HepG2 (cell line): ENCODE measurements around the gene ZNF597. TPM values are rescaled to one million over a fixed set of nuclear protein-coding genes. Genes with fewer than 3 reads are reported as not detected.

Source experiments
- ATAC-seq: fragments of 200-7000 bp; cut with Tn5 transposase; 3 replicates; pipeline ENCODE4 v1.9.1; 2020; ENCODE audit warnings: mild to moderate bottlenecking, moderate library complexity
- BruUV-seq: library from RNA; stranded (reverse); fragments of 400-500 nt; replicated peaks from 2 replicates; lab custom pipeline; 2021; lab: Mats Ljungman, UMichigan
- CTCF ChIA-PET: fragments of 300-600 bp; formaldehyde crosslinking; extraction: SDS; loops from one replicate; lab custom pipeline; 2021; ENCODE audit warnings: low total read pairs, inconsistent platforms, low intra/inter-chr PET ratio; lab: Yijun Ruan, JAX
- POLR2A ChIA-PET: fragments of 350-600 bp; sonication (Branson Sonifier 250); formaldehyde crosslinking; loops from one replicate; lab custom pipeline; 2020; ENCODE audit warnings: antibody characterized with exemption, inconsistent platforms; lab: Yijun Ruan, JAX
- DNase-seq: peaks from one replicate; pipeline ENCODE4 v3.0.0-alpha.2; 2015; ENCODE audit warnings: low spot score
- FAIRE-seq: peaks from 3 replicates; lab custom pipeline; 2011; peaks lifted over from hg19 to GRCh38; lab: Jason Lieb, UNC
- H2AFZ ChIP-seq: one replicate; pipeline ENCODE4 v1.6.1; 2011; ENCODE audit warnings: low read length, inconsistent platforms
- H3K27ac ChIP-seq: fragments of 300-600 bp; 3 replicates; pipeline ENCODE4 v1.8.0; 2011; ENCODE audit warnings: mixed run types, mild to moderate bottlenecking, mixed read lengths, low read length, inconsistent platforms; ENCODE audit not compliant: insufficient read depth; ENCODE audit errors: extremely low read length
- H3K27me3 ChIP-seq, 2 experiments: fragments of 200-600 bp in 1 of 2; 2 replicates in 1 of 2; 3 replicates in 1 of 2; pipeline versions ENCODE4 v1.6.0 to v1.8.0; 2011; ENCODE audit warnings: low read length in 2 of 2, mild to moderate bottlenecking in 2 of 2, moderate library complexity in 2 of 2, inconsistent platforms in 1 of 2; ENCODE audit not compliant: insufficient read depth in 2 of 2, control insufficient read depth in 1 of 2
- H3K36me3 ChIP-seq, 2 experiments: fragments of 200-600 bp in 1 of 2; replicated peaks in 1 of 2; 2 replicates in 1 of 2; 3 replicates in 1 of 2; pipeline versions ENCODE4 v1.5.1 to v1.8.0; 2011; ENCODE audit warnings: low read length in 2 of 2, inconsistent platforms in 1 of 2; ENCODE audit not compliant: insufficient read depth in 2 of 2, control insufficient read depth in 1 of 2
- H3K4me1 ChIP-seq: 2 replicates; pipeline ENCODE4 v1.5.1; 2012; ENCODE audit warnings: low read length, inconsistent platforms; ENCODE audit not compliant: insufficient read depth
- H3K4me2 ChIP-seq: 2 replicates; pipeline ENCODE4 v1.6.0; 2011; ENCODE audit warnings: low read depth, low read length, inconsistent platforms
- H3K4me3 ChIP-seq, 3 experiments: fragments of 200-600 bp in 1 of 3; sonication (generic), shearing (Covaris generic) in 1 of 3; replicated peaks in 1 of 3; 2 replicates each; pipeline ENCODE4 v1.5.1; 2011 to 2016; ENCODE audit warnings: low read length in 3 of 3, inconsistent platforms in 2 of 3, low read depth in 2 of 3, mild to moderate bottlenecking in 2 of 3, control low read depth in 1 of 3, mixed read lengths in 1 of 3; ENCODE audit not compliant: insufficient read depth in 1 of 3
- H3K79me2 ChIP-seq: one replicate; pipeline ENCODE4 v1.6.1; 2011; ENCODE audit warnings: low read length, inconsistent platforms; ENCODE audit not compliant: insufficient read depth
- H3K9ac ChIP-seq: 2 replicates; pipeline ENCODE4 v1.6.0; 2011; ENCODE audit warnings: mild to moderate bottlenecking, low read depth, low read length, inconsistent platforms; ENCODE audit not compliant: insufficient read depth
- H3K9me3 ChIP-seq: 2 replicates; pipeline ENCODE4 v1.5.1; 2012; ENCODE audit warnings: mild to moderate bottlenecking, low read length
- H4K20me1 ChIP-seq: 2 replicates; pipeline ENCODE4 v1.6.0; 2011; ENCODE audit warnings: inconsistent platforms, mild to moderate bottlenecking, low read length, moderate library complexity; ENCODE audit not compliant: insufficient read depth
- ARID5B ChIP-seq: IDR thresholded peaks from 2 replicates; pipeline ENCODE4 v1.4.0; 2020; ENCODE audit warnings: mild to moderate bottlenecking, missing genetic modification reagents
- E2F2 ChIP-seq: sonication (generic); formaldehyde crosslinking; IDR thresholded peaks from 2 replicates; pipeline ENCODE4 v1.4.0; 2020; ENCODE audit warnings: missing genetic modification reagents, borderline replicate concordance
- EP300 ChIP-seq, 3 experiments: sonication (generic) in 1 of 3; formaldehyde crosslinking in 1 of 3; IDR thresholded peaks; 2 replicates each; pipeline versions ENCODE4 v1.5.1 to v1.6.1; 2011 to 2020; ENCODE audit warnings: low read depth in 2 of 3, low read length in 2 of 3, borderline replicate concordance in 1 of 3, improper control_type of control experiment in 1 of 3, mild to moderate bottlenecking in 1 of 3, missing genetic modification reagents in 1 of 3, moderate library complexity in 1 of 3
- HMG20A ChIP-seq: IDR thresholded peaks from 2 replicates; pipeline ENCODE4 v1.6.1; 2016; ENCODE audit warnings: borderline replicate concordance
- PRMT3 ChIP-seq: sonication (generic); formaldehyde crosslinking; IDR thresholded peaks from 2 replicates; pipeline ENCODE4 v1.8.1; 2022; ENCODE audit warnings: low read depth, mild to moderate bottlenecking, moderate library complexity, missing genetic modification reagents, borderline replicate concordance
- ZHX2 ChIP-seq, 2 experiments: sonication (generic) in 1 of 2; formaldehyde crosslinking in 1 of 2; IDR thresholded peaks; 2 replicates each; pipeline versions ENCODE4 v1.6.1 to v1.9.0; 2014 to 2022; ENCODE audit warnings: antibody characterized with exemption in 1 of 2, borderline replicate concordance in 1 of 2, inconsistent platforms in 1 of 2, low read depth in 1 of 2, missing genetic modification reagents in 1 of 2
- ZNF558 ChIP-seq: sonication (generic); formaldehyde crosslinking; IDR thresholded peaks from 2 replicates; pipeline ENCODE4 v1.9.0; 2022; ENCODE audit warnings: mild to moderate bottlenecking, missing genetic modification reagents, borderline replicate concordance
- WGBS: methylation state at CpG from one replicate; pipeline ENCODE4 v1.1.6; 2017; ENCODE audit warnings: low lambda C conversion rate; 5-methylcytosine and 5-hydroxymethylcytosine counted together
- in situ Hi-C: cut with HindIII; loops from 2 replicates; pipeline ENCODE4 v1.10.0; 2017; ENCODE audit warnings: low pct_unique_long_range_greater_than_20kb; ENCODE audit not compliant: extremely low pct_ligation_motif_present
- intact Hi-C: fragments of 100-400 bp; cut with micrococcal nuclease; formaldehyde crosslinking; loops from one replicate; pipeline ENCODE4 v1.10.0; 2022; ENCODE audit not compliant: unreplicated experiment
- polyA plus RNA-seq, 8 experiments: library from polyadenylated mRNA; depleted of rRNA in 3 of 8; stranded (reverse) in 7 of 8; unstranded in 1 of 8; fragments of >200 nt; fragmentation: Illumina TruSeq in 4 of 8; extraction: Trizol in 4 of 8; gene quantifications; 2 replicates each; pipeline versions ENCODE4 v1.2.1 to v1.2.3, GENCODE V29; 2011 to 2016; ENCODE audit warnings: low read depth in 4 of 8, missing spikeins in 1 of 8, mixed read lengths in 1 of 8; ENCODE audit not compliant: insufficient read depth in 1 of 8
- total RNA-seq, 5 experiments: library from RNA; depleted of rRNA; stranded (reverse); fragments of >200 nt; fragmentation: Illumina TruSeq; extraction: Trizol; gene quantifications; 2 replicates each; pipeline ENCODE4 v1.2.3, GENCODE V29; 2016; ENCODE audit warnings: low read depth in 1 of 5

The ZNF597 gene
- total and polyA plus RNA-seq, 2 of the 13 experiments (the other 11 are each of a cell fraction or from before 2014, with no cell fraction given) = 1.3 to 2.4 TPM

GRCh38 chr16:3457434-3458252, 14.3 kb upstream of the ZNF597 start (continued):
- TF ChIP-seq ZHX2 (IDR thresholded peaks at IDR 0.05; ENCODE audit: low read depth) (peak; percentile 95), ZHX2 (CRISPR knock-in tag; IDR thresholded peaks at IDR 0.05; ENCODE audit: borderline replicate concordance) (peak; percentile 67; the same call in 1 of the 2 replicates), HMG20A (CRISPR knock-in tag) (no peak)

- POLR2A ChIA-PET = interaction anchor here (3.4 kb wide), 1 partner anchor 11 kb away, joined by 21 read pairs; the partner anchor contains the start of genes NAA60 and ZNF597
- no peak overlapping the region for H3K9ac ChIP-seq
- peaks cover 45% of the 10 kb centered on the region for H3K4me1 ChIP-seq
- 41% methylated on average over 10 of the region's 10 CpGs for WGBS
- peaks cover 5% of the 10 kb centered on the region for H4K20me1 ChIP-seq
- DNase-seq (peak; percentile 54), ATAC-seq (no peak), FAIRE-seq (no peak)
- peak overlapping the region; percentile 19 for H3K27ac ChIP-seq
- H2AFZ ChIP-seq = no peak overlapping the region
- no peak overlapping the region; a peak in 1 of 6 replicates for H3K4me3 ChIP-seq
- BruUV-seq = no TSS peak
- in situ Hi-C loops = no loop called here
- H3K36me3 ChIP-seq = no peaks in the 10 kb centered on the region; a peak in 1 of 5 replicates
- intact Hi-C loops = loop anchor here (5.0 kb wide), 1 partner anchor 38 kb away; no protein-coding TSS in a partner anchor
- CTCF ChIA-PET = no interaction called here
- H3K27me3 ChIP-seq = no peaks in the 10 kb centered on the region; a peak in 1 of 5 replicates
- H3K4me2 ChIP-seq = peak overlapping the region; percentile 56
- no peaks in the 10 kb centered on the region for H3K9me3 ChIP-seq
- H3K79me2 ChIP-seq = peaks cover 15% of the 10 kb centered on the region
- TF ChIP-seq ARID5B (CRISPR knock-in tag) (peak; percentile 45; the same call in 1 of the 2 replicates), E2F2 (CRISPR knock-in tag) (no peak), EP300 (IDR thresholded peaks at IDR 0.05; ENCODE audit: low read depth in 2 of 2, low read length in 2 of 2) (0 out of 4 replicates have a peak, but pooled peaks of 1 of the 2 experiments have one; percentile 11), EP300 (CRISPR knock-in tag; IDR thresholded peaks at IDR 0.05; ENCODE audit: borderline replicate concordance) (no peak), ZNF558 (CRISPR knock-in tag) (no peak), PRMT3 (no peak)
Measured at GRCh38 chr16:3454631-3455147, 11.4 kb upstream of the ZNF597 start.
